HG03060 (cell line): ENCODE results near the gene RNF126.
"Not testable (repeated sequence)": the region's sequence is repeated elsewhere in the genome, so short reads cannot be mapped to it uniquely, and the experiment has no call there.

Experiments used
- ATAC-seq: cut with Tn5 transposase; IDR thresholded peaks from one replicate; pipeline ENCODE4 v1.9.1; 2021; ENCODE audit warnings: low read depth, moderate number of reproducible peaks; ENCODE audit not compliant: unreplicated experiment

Gene RNF126

DNA sequence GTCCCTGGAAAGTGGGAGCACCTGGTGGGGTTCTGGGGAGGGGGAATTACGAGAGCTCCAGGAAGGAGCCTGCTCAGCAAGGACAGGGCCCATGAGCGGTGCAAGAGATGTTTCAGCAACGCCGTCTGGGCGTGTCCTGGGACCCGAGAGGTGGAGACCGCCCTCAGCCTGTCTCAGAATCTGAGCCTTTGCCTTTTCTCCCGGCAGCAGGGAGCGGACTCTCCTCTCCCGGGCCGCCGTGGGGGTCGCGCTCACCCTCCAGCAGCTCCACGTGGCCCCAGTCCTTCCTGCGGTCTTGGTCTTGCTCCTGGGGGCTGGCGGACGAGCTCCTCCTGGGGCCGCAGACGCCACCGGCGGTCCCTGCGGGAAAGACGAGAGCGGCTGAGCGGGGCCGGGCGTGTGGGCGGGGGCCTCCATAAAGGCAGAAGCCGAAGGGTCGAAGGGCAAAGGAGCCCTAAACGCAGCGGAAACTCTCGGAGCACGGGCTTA lies 30.4 kb downstream of the RNF126 start:
- ATAC-seq, result no peak

DNA sequence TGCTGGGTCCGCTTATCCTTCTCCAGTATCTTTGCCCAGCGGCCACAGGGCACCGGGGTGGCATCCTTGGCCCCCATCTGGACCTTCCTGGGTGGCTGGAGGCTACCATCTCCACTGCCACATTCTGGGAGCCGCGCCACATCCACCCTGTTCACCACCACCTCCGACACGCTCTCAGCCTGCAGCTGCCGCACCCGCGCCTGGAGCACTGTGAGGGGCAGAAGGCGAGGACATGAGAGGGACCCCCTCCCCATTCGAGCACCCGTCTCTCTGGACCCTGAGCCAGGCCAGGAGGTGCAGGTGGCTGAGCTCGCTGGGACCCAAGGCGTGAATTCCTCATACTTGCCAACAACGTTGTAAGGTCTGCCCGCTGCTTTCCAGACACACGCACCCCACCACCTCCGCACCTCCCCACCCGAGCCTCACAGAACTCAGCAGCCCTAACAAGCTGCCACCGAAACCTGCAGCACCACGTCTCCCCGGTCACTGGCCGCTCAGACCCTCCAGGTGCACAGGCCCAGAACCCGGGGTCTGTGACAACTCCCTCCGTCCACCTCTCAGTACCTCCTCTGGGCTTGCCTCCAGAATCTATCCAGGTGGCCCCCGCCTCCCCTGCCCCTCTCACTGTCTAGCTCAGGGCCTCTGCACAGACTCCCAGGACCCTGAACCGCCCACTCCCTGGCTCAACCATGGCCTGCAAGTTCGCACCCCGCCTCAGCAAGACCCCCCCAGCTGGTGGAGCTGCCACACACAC lies 32.9 kb downstream of the RNF126 start:
- ATAC-seq, result no peak

DNA sequence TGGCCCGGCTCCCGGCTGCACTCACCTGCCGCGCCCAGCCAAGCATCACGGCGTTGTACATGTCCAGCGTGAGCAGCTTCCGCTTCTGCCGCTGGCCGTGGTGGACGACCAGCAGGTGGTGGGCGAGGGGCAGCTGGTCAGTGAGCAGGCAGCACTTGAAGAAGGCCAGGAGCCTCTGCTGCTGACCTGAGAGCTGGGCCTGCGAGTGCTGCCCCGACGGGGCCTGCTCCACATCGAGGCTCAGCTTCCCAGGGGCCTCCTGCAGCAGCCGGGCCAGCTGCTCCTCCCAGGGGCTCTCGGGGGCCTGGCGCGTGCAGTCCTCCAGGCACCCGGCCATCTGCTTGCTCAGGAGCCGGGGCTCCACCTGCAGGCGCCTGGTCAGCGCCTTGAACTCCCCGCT lies 33.5 kb downstream of the RNF126 start:
- not testable (repeated sequence) for ATAC-seq

DNA sequence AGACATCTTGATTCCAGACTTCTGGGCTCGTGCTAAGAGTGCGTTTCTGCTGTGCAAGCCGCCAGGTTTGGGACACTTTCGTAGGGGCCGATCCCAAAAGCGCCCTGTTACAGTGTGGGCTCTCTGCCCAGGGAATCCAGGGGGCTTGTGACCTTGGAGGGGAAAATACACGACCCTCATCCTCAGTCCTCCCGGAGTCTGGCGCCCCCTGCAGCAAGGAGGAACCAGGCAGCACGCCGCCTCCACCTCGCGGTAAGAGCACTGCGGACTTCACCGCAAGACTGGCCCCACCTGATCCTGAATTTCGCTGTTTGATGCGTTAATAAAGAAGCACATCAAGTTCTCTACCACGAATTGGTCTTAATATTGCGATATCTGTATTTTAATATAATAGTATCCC lies 34.8 kb downstream of the RNF126 start:
- no peak for ATAC-seq

DNA sequence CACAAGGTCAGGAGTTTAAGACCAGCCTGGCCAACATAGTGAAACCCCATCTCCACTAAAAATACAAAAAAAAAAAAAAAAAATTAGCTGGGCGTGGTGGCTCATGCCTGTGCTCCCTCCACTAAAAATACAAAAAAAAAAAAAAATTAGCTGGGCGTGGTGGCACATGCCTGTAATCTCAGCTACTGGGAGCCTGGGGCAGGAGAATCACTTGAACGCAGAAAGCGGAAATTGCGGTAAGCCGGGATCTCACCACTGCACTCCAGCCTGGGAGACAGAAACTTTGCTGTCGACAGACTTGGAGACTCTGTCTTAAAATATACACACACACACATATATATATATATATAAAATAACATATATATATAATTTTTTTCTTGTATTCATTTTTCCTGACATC lies 36.4 kb downstream of the RNF126 start:
- ATAC-seq, result not testable (repeated sequence)

DNA sequence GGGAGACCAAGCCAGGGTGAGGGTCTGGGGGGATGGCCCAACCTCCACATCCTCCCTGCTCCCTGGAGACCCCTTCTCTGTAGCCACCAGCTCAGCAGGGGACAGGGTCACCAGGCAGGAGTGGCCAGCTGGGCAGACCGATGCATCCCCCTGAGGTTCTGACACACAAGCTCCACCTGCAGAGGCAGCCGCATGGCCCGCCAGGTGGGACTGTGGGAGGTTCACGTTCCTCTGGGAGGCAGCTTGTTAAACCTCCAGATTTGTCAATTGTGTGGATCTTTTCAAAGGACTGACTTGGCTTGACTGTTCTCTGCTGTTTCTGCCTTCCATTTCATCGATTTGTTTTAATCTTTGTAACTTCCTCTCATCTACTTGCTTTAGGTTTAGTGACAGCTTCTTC lies 37.8 kb downstream of the RNF126 start:
- no peak for ATAC-seq

DNA sequence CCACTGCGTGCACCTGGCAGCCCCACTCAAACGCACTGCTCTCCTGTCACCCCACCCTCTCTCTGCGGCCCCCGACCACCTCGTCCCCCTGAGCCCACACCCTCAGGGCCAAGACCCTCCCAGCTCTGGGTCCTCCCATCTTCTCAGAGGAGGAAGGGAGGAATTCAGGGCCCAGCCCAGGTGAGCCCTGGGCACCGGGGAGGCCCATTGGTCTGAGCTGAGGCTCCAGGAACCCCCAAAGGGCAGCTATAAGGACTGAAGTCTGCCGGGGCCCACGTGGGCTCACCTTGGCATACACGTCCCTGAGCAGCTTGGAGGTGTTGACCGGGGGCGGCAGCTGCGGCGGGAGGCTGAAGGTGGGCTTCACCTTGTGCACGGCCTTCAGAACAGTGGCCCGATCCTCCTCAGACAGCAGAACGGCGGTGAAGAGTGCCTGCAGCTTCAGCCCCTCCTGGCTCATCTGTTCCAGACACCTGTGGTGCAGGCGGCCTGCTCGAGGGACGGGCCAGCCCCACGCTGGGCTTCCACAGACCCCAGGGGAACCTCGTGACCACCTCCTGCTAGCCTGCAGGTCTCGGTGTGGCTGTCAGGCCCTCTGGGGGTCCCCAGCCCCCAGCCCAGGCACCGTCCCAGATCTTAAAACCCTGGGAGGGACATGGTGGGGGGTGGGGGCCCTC lies 38.4 kb downstream of the RNF126 start:
- ATAC-seq, result no peak

DNA sequence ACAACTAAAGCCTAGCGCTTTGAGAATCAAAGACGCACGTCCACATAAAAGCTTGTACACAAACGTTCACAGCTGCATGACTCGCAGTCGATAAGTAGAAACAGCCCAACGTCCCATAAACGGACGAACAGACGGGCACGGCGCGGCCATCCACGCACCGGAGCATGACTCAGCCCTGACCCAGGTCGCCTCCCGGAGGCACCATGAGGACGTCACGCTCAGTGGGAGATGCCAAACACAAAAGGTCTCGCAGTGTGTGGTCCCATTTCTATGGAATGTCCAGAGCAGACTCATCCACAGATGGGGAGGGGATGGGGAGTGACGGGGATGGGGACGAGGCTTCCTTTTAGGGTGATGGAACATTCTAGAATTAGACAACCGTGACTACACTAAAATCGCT lies 39.0 kb downstream of the RNF126 start:
- ATAC-seq, result no peak

DNA sequence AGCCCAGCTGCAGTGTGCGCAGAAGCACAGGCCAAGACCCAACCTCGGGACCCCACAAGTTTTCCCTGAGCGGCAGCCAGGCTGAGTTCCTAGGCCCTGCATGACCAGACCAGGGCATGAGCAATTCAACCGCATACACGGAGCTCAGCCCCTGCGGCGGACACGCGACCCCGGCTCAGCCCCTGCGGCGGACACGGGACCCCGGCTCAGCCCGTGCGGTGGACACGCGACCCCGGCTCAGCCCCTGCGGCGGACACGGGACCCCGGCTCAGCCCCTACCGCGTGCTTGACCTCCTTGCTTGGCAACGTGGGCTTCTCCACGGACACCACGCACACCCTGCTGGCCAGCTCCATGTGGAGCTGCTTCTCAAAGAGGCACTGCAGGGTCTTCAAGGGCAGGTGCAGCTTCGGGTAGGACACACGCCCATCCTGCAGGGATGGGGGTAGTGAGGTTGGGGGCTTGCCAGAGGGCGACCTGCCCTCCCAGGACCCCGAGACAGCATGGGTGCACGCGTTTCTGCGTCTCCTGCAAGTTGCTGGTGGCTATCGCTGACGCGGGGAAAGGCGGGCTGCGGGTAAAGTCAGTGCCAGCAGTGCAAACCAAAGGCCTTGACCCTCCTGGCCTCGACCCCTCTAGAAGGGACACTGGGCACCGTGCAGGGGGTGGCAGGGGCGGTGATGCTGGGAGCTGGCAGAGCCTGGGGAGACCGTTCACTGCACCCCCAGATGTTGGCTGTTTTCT lies 39.7 kb downstream of the RNF126 start:
- no peak for ATAC-seq

DNA sequence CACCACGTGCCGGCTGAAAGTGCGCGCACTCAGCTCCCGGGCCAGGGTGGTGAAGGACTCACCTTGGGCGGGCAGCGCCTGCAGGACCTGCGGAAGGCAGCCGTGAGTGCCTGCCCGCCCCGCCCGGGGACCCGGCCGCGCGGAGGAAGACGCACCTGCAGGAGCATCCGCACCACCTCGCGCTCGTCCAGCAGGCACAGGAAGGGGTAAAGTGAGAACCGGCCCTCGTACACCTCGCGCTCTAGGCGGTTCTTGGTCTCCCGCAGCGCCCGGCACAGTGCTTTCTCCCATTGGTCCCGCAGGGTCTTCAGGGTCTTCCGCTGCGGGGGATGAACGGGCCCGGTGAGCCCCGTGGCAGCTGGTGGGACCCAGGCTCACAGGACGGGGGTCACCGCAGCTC lies 40.3 kb downstream of the RNF126 start:
- no peak for ATAC-seq

DNA sequence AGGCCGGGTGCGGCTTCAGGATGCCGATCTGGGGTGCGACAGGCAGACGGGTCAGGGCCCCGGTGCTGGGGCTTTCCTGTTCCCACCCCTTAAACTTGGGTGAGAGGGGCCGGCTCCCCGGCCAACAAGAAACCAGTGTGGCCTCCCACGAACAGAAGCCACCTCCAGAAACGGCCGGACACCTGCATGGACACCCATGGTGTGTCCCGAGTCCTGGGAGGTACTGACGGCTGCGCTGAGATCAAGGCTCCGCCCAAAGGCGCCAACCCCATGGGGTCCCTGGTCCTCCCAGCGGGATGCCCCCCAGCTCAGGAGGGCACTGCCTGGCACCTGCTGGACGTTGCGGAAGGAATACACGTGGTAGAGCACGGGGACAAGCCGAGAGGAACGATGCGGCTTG lies 41.2 kb downstream of the RNF126 start:
- ATAC-seq, result no peak

DNA sequence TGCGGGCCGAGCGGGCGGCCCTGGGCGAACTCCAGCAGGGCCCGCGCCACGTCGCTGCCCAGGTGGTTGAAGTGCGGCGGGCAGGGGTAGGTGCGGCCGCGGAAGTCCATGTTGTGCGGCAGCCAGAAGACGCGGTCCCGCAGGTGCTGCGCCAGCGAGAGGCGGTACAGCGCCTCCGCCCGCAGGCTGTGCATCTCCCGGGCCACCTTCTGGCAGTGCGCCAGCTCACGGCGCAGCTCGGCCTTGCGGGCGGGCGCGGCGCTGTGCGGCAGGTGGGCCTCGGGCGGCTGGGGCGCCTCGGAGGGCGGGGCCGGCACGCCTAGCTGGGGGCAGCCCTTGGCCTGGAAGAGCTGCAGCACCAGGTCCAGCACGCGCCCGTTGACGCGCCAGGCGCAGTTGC lies 41.8 kb downstream of the RNF126 start:
- not testable (repeated sequence) for ATAC-seq

DNA sequence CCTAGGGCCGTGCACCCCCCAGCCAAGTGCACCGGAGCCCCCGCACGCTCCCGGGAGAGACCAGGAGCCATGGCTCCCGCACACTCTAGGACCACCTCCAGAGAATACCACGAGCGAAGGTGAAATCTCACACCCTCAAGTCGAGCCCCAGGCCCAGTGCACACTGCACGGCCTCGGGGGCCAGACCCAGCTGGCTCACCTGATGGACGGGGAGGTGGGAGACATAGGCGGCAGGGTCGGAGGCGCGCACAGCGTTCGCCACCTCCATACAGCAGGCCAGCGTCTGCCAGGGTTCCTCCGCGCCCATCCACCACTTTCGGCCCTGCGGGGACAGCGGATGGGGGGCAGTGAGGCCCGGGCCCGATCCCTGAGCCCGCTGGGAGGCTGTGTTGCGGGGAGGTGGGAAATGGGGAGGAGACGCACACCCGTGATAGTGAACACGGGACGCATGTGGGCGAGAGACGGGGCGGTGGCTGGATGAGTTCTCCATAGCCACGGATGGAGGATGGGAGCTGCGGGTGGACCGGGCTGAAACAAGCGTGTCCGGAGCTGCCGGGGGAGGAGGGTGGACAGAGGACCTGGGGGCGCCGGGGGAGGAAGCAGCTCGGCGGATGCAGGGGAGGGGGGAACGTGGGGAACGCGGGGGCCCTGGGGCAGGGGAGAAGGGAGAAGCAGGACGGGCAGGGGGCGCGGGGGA lies 42.7 kb downstream of the RNF126 start:
- ATAC-seq, result no peak

DNA sequence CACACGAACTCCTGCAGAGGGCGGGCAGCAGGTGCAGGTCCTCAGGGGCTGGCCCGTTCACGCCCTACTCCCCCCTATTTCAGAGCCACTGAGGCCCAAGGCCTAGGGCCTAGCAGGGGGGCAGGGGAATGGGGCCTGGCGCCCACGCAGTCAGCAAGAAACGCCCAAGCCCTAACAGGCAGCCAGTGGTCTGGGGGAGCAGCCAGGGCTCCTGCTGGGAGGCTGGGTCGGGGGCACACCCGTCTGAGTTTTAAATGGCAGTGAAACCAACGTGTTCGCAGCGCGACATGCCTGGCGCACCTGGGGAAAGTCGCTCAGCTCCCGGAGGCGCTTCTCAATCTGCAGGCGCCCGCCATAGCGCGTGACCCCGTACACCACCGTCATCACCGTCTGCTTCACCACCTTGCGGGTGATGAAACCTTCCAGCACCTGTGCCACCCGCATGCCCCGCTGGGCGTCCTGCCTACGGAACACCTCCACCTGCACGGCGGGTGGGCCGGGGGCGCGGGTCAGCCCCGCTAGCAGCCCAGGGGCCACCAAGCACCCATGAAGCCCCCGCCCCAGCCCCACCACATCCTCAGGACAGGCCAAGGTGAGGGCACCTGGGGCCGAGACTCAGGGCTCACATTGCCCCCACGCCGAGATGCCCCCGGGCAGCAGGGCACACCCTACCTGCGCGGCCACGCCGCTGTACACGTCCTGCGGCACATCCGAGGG lies 43.6 kb downstream of the RNF126 start:
- ATAC-seq, result no peak

DNA sequence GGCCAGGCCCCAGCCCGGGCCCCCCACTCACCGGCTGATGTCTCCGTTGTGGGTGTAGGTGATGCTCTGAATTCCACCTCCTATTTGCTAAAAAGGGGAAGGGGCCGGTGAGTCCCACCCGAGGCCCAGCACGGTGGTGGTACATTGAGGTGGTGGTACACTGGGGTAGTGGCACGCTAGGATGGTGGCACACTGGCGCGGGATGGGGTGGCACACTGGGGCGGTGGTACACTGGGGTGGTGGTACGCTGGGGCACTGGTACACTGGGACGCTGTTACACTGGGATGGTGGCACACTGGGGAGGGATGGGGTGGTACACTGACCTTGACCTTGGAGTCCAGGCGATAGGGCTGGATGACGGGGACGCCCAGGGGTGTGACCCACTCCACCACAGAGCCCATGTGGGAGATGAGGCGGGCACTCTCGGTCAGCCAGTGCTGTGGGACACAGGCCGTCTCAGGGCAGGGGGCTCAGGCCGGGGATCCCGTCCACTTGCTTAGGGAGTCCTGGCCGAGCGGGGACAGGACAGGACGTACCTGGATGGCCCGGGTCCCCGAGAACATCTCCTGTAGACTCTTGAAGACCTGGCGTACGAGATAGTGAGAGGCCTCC lies 44.2 kb downstream of the RNF126 start:
- ATAC-seq, result no peak

DNA sequence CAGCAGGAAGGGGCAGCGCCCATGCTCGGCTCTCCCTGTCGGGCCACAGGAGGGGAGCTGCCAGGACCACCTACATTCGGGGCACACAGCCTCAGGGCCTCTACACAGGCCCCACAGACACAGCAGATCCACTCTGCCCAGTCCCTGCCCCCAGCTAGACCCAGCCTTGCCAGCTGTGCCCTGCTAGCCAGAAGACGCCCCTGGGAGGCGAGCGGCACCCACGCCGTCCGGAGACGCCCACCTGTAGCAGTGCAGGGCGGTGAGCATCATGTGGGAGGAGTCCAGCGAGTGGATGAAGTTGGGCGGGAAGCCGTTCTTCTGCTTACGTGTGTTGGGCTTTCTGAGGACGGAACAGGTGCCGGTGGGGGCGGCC lies 44.8 kb downstream of the RNF126 start:
- no peak for ATAC-seq

DNA sequence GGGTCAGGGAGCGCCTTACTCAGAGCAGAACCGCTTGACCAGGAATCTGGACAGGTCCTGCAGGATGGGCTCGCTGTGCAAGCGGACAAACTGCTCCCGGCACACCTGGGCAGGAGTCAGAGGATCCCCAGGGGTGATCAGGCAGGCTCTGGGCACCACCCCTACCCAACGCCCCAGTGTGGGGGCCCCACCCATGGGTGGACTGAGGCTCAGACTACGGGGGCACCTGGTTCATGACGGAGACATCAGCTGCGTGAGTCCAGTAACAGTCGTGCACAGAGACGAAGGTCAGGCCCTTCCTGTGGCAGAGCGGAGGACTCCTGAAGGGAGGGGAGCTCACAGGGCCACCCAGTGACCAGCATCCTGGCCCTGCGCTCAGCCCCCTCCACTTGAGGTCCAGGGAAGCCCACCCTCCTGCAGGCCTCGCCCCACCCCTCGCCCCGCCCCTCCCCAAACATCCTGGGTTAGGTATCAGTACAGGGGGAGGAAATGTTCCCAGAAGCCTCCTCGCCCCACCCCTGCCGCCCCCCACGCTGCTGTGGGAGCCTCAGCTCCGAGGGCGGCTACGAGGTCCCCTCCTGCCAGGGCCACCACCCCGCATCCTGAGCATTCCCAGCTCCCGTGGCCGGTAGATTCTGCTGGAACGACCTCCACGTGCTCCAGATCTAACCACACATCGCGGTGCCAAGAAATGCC lies 45.3 kb downstream of the RNF126 start:
- no peak for ATAC-seq

DNA sequence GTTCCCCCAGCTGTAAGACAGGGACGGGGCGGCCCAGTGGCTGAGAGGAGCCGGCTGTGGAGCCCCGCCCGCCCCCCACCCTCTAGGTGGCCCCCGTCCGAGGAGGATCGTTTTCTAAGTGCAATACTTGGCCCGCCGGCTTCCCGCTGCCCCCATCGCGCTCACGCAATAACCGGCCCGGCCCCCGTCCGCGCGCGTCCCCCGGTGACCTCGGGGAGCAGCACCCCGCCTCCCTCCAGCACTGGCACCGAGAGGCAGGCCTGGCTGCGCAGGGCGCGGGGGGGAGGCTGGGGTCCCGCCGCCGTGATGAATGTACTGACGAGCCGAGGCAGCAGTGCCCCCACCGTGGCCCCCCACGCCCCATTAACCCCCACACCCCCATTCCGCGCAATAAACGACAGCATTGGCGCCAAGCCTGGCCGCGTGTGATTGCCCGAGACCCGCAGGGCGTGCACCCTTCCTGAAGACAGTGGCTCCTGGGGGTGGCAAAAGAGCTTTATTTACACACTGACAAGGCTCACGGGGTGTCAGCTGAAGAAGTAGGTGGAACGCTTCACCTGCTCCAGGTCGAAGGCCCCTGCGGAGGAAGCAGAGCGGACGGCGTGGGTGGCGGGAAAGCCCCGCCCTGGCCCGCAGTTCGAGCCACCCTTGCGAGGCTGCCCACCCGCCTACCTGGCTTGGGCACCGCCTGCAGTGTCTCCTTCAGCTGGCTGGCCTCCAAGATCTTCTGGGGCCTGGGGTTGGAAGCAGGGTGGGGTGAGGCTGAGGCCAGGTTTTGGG lies 46.1 kb downstream of the RNF126 start:
- no peak for ATAC-seq
